GM12878 (cell line): ENCODE measurements around the gene HHIP. TPM values are rescaled to one million over a fixed set of nuclear protein-coding genes. Genes with fewer than 3 reads are reported as not detected.

Experiments used
- ASH2L ChIP-seq: fragments of 300-600, 200-600 bp; sonication (generic); IDR thresholded peaks from 2 replicates; pipeline ENCODE4 v1.6.1; 2017; ENCODE audit warnings: low read depth, mild to moderate bottlenecking, borderline replicate concordance
- ATF2 ChIP-seq: IDR thresholded peaks from 2 replicates; pipeline ENCODE4 v1.6.1; 2012; ENCODE audit warnings: low read length, inconsistent platforms
- ATF7 ChIP-seq: fragments of 450-650 bp; IDR thresholded peaks from 2 replicates; pipeline ENCODE4 v1.6.1; 2016; ENCODE audit warnings: low read depth, mild to moderate bottlenecking
- BCL11A ChIP-seq: IDR thresholded peaks from 2 replicates; pipeline ENCODE4 v1.6.1; 2011; ENCODE audit warnings: low read depth, low read length
- CBX3 ChIP-seq: fragments of 200-600 bp; sonication (generic); IDR thresholded peaks from 2 replicates; pipeline ENCODE4 v1.6.1; 2016; ENCODE audit warnings: low read depth, borderline replicate concordance
- CHD4 ChIP-seq: fragments of 200-600 bp; sonication (generic); IDR thresholded peaks from 2 replicates; pipeline ENCODE4 v1.6.1; 2016; ENCODE audit warnings: mild to moderate bottlenecking
- CREB1 ChIP-seq: IDR thresholded peaks from 2 replicates; pipeline ENCODE4 v1.6.1; 2012; ENCODE audit warnings: low read depth, mild to moderate bottlenecking, inconsistent platforms
- EED ChIP-seq: sonication (generic); IDR thresholded peaks from 2 replicates; pipeline ENCODE4 v1.6.1; 2016; ENCODE audit warnings: antibody characterized with exemption, low read depth
- EGR1 ChIP-seq, 2 experiments: IDR thresholded peaks; 1 replicate in 1 of 2; 2 replicates in 1 of 2; pipeline ENCODE4 v1.6.1; 2011 to 2012; ENCODE audit warnings: low read depth in 2 of 2, low read length in 2 of 2, borderline replicate concordance in 1 of 2, mild to moderate bottlenecking in 1 of 2, moderate library complexity in 1 of 2
- ESRRA ChIP-seq: IDR thresholded peaks from 2 replicates; pipeline ENCODE4 v1.6.1; 2012; ENCODE audit warnings: mild to moderate bottlenecking, low read length, improper control_type of control experiment
- IKZF2 ChIP-seq, 2 experiments: fragments of 450-650 bp; IDR thresholded peaks; 2 replicates each; pipeline ENCODE4 v1.6.1; 2017; ENCODE audit warnings: mild to moderate bottlenecking in 2 of 2, moderate library complexity in 2 of 2
- KLF5 ChIP-seq: fragments of 450-650 bp; IDR thresholded peaks from 2 replicates; pipeline ENCODE4 v1.6.1; 2014; ENCODE audit warnings: mild to moderate bottlenecking; ENCODE audit not compliant: partially characterized antibody
- MEF2A ChIP-seq: IDR thresholded peaks from 2 replicates; pipeline ENCODE4 v1.6.1; 2011; ENCODE audit warnings: low read depth, mild to moderate bottlenecking, low read length, moderate library complexity; ENCODE audit not compliant: insufficient read depth
- NFYB ChIP-seq: IDR thresholded peaks from 2 replicates; pipeline ENCODE4 v1.6.1; 2011; ENCODE audit warnings: low read depth, mild to moderate bottlenecking, low read length, improper control_type of control experiment, moderate library complexity; ENCODE audit not compliant: insufficient read depth
- NR2F1 ChIP-seq: fragments of 450-650 bp; conservative IDR thresholded peaks from 2 replicates; pipeline ENCODE4 v1.6.1; 2017; ENCODE audit warnings: mild to moderate bottlenecking
- RFX5 ChIP-seq: IDR thresholded peaks from 2 replicates; pipeline ENCODE4 v1.6.1; 2011; ENCODE audit warnings: low read depth, low read length, improper control_type of control experiment
- SMAD1 ChIP-seq: fragments of 450-650 bp; IDR thresholded peaks from 2 replicates; pipeline ENCODE4 v1.6.1; 2018; ENCODE audit warnings: mild to moderate bottlenecking, low read depth; ENCODE audit not compliant: partially characterized antibody
- SMARCA5 ChIP-seq: fragments of 450-650 bp; IDR thresholded peaks from 2 replicates; pipeline ENCODE4 v1.6.1; 2017; ENCODE audit warnings: mild to moderate bottlenecking
- SREBF2 ChIP-seq: IDR thresholded peaks from 2 replicates; pipeline ENCODE4 v1.6.1; 2012; ENCODE audit warnings: mild to moderate bottlenecking, low read length
- ZNF274 ChIP-seq: IDR thresholded peaks from one replicate; pipeline ENCODE4 v1.8.0; 2011; ENCODE audit not compliant: insufficient read length, insufficient read depth
- ZZZ3 ChIP-seq: IDR thresholded peaks from 2 replicates; pipeline ENCODE4 v1.6.1; 2011; ENCODE audit warnings: low read depth; ENCODE audit not compliant: control insufficient read depth, insufficient read length
- polyA plus RNA-seq, 11 experiments: library from polyadenylated mRNA; depleted of rRNA in 4 of 11; unstranded in 6 of 11; stranded (reverse) in 5 of 11; fragments of >200 nt; fragmentation: Nextera tagmentation in 4 of 11; fragmentation: Illumina TruSeq in 1 of 11; extraction: Ambion mirVana in 4 of 11; extraction: Trizol in 1 of 11; gene quantifications; 1 replicate in 1 of 11; 2 replicates in 10 of 11; pipeline versions ENCODE4 v1.2.1 to v1.2.3, GENCODE V29; 2011 to 2016; ENCODE audit warnings: inconsistent platforms in 2 of 11, missing spikeins in 2 of 11, low read depth in 1 of 11
- total RNA-seq, 4 experiments: library from RNA; depleted of rRNA in 3 of 4; stranded (reverse); fragments of >200 nt in 3 of 4; fragmentation: Illumina TruSeq in 1 of 4; extraction: Trizol in 1 of 4; gene quantifications; 2 replicates each; pipeline versions ENCODE4 v1.2.1 to v1.2.3, GENCODE V29; 2013 to 2021
- TF ChIP-seq, protein P1 (sequence below): fragments of 450-650 bp; formaldehyde crosslinking; IDR thresholded peaks from 2 replicates; pipeline ENCODE4 v1.4.0; 2020; ENCODE audit warnings: mild to moderate bottlenecking, moderate library complexity
- TF ChIP-seq, protein P2 (sequence below): fragments of 450-650 bp; IDR thresholded peaks from 2 replicates; pipeline ENCODE4 v1.6.1; 2017; ENCODE audit warnings: mild to moderate bottlenecking, moderate library complexity

HHIP gene
- total and polyA plus RNA-seq, 10 of the 15 experiments (the other 5 are each of a cell fraction or from before 2014, with no cell fraction given) = 0.06 to 0.56 (median 0.24) TPM; not detected in 1

DNA sequence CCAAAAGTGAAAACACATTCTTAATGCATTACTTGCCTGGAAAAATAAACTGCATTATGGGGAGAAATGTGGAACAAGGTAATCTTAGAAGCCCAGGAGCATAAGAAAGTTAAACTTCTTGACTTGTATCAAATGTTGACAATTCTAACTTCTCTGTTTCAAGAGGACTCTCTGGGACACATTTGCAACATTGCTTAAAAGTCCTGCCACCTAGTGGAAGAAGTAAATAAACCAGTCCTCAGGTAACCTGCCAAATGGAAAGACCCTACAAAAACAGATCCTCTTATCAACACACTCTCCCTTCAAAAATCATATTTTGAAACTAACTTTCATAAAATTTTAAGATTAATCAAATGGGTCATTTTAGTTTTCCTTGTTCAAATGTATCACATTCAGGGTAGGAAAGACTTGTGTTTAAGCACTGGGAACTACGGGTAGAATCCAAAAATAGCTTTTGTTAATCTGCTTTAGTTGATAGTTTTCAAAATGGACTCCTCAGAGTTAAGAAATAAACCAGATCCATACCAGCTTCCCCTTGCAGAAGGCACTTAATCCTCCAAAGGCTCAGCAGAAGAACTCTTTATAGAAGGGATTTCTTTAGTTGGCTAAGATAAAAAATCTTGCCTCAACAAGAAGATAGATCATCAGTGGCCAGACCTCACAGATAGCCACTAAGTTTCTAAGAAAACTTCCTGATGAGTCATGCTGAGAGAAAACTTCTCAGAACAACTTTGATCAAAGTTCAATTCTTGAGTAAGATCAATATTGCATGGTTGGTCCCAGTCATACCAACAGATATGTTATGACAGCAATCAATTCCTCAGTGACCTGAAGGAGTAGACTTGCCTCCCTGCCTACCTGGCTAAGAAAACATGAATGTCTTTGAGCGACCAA, 141.7 kb downstream of the HHIP start (continued):
- TF ChIP-seq EED (no peak), RFX5 (no peak), ZNF274 (no peak), MEF2A (no peak), KLF5 (no peak), EGR1 (IDR thresholded peaks at IDR 0.05; ENCODE audit: borderline replicate concordance in 1 of 2, low read depth in 2 of 2, low read length in 2 of 2) (no peak), CHD4 (no peak), ATF2 (no peak), CREB1 (no peak), CBX3 (no peak), ATF7 (no peak), SREBF2 (no peak), ZZZ3 (no peak), SMAD1 (no peak), ESRRA (no peak), SMARCA5 (no peak), NR2F1 (no peak), NFYB (no peak), IKZF2 (IDR thresholded peaks at IDR 0.05) (peak in 1 of 2 experiments; percentile 39; a peak in 1 of 4 replicates), BCL11A (peak; percentile 91; the same call in 1 of the 2 replicates), ASH2L (no peak)
- TF ChIP-seq, protein P1, sequence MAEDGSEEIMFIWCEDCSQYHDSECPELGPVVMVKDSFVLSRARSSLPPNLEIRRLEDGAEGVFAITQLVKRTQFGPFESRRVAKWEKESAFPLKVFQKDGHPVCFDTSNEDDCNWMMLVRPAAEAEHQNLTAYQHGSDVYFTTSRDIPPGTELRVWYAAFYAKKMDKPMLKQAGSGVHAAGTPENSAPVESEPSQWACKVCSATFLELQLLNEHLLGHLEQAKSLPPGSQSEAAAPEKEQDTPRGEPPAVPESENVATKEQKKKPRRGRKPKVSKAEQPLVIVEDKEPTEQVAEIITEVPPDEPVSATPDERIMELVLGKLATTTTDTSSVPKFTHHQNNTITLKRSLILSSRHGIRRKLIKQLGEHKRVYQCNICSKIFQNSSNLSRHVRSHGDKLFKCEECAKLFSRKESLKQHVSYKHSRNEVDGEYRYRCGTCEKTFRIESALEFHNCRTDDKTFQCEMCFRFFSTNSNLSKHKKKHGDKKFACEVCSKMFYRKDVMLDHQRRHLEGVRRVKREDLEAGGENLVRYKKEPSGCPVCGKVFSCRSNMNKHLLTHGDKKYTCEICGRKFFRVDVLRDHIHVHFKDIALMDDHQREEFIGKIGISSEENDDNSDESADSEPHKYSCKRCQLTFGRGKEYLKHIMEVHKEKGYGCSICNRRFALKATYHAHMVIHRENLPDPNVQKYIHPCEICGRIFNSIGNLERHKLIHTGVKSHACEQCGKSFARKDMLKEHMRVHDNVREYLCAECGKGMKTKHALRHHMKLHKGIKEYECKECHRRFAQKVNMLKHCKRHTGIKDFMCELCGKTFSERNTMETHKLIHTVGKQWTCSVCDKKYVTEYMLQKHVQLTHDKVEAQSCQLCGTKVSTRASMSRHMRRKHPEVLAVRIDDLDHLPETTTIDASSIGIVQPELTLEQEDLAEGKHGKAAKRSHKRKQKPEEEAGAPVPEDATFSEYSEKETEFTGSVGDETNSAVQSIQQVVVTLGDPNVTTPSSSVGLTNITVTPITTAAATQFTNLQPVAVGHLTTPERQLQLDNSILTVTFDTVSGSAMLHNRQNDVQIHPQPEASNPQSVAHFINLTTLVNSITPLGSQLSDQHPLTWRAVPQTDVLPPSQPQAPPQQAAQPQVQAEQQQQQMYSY (CRISPR knock-in tag) = no peak
- TF ChIP-seq, protein P2, sequence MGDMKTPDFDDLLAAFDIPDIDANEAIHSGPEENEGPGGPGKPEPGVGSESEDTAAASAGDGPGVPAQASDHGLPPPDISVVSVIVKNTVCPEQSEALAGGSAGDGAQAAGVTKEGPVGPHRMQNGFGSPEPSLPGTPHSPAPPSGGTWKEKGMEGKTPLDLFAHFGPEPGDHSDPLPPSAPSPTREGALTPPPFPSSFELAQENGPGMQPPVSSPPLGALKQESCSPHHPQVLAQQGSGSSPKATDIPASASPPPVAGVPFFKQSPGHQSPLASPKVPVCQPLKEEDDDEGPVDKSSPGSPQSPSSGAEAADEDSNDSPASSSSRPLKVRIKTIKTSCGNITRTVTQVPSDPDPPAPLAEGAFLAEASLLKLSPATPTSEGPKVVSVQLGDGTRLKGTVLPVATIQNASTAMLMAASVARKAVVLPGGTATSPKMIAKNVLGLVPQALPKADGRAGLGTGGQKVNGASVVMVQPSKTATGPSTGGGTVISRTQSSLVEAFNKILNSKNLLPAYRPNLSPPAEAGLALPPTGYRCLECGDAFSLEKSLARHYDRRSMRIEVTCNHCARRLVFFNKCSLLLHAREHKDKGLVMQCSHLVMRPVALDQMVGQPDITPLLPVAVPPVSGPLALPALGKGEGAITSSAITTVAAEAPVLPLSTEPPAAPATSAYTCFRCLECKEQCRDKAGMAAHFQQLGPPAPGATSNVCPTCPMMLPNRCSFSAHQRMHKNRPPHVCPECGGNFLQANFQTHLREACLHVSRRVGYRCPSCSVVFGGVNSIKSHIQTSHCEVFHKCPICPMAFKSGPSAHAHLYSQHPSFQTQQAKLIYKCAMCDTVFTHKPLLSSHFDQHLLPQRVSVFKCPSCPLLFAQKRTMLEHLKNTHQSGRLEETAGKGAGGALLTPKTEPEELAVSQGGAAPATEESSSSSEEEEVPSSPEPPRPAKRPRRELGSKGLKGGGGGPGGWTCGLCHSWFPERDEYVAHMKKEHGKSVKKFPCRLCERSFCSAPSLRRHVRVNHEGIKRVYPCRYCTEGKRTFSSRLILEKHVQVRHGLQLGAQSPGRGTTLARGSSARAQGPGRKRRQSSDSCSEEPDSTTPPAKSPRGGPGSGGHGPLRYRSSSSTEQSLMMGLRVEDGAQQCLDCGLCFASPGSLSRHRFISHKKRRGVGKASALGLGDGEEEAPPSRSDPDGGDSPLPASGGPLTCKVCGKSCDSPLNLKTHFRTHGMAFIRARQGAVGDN = no peak
